GM23248 (cell line): Measurements from ENCODE around the gene SH3RF2.

Source experiments
- EZH2 ChIP-seq: fragments of 200-600 bp; sonication (generic); IDR thresholded peaks from 2 replicates; pipeline ENCODE4 v1.6.1; 2018; ENCODE audit warnings: antibody characterized with exemption, mild to moderate bottlenecking; ENCODE audit not compliant: insufficient read depth, poor library complexity, severe bottlenecking
- EZH2phosphoT487 ChIP-seq: fragments of 200-600 bp; sonication (generic); IDR thresholded peaks from 2 replicates; pipeline ENCODE4 v1.6.1; 2018; ENCODE audit warnings: antibody characterized with exemption, moderate library complexity, mild to moderate bottlenecking, low read depth; ENCODE audit not compliant: insufficient read depth

DNA sequence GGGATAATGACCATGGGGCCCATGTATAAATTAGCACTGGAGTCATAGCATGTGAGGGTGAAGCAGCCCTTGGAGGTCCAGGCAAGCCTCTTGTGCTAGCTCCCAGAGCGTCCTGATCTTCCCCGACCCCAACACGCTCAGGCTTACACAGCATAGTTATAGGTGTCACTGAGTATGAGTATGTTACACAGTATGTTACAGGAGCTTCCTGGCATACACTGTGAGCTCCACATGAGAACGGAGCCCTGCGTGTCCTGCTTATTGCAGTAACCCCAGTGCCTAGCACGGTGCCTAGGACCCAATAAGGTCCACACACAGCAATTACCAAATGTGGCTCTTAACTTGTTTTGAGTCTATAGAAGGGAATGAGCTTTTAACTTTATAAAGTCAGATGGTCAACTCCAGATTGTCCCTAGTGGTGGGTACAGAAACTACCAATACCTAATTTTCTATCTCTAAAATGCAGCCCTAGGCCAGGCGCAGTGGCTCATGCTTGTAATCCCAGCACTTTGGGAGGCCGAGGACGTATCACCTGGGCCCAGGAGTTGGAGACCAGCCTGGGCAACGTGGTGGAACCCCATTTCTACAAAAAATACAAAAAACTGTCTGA lies 104.9 kb downstream of the SH3RF2 start:
- TF ChIP-seq EZH2 (no peak), EZH2phosphoT487 (no peak)
